Glomerular visceral epithelial cell (primary cell): ENCODE measurements around the gene NUDT16L1.

Experiments used
- DNase-seq: peaks from one replicate; pipeline ENCODE4 v3.0.0-alpha.2; 2016; ENCODE audit errors: extremely low spot score

Gene NUDT16L1

DNA sequence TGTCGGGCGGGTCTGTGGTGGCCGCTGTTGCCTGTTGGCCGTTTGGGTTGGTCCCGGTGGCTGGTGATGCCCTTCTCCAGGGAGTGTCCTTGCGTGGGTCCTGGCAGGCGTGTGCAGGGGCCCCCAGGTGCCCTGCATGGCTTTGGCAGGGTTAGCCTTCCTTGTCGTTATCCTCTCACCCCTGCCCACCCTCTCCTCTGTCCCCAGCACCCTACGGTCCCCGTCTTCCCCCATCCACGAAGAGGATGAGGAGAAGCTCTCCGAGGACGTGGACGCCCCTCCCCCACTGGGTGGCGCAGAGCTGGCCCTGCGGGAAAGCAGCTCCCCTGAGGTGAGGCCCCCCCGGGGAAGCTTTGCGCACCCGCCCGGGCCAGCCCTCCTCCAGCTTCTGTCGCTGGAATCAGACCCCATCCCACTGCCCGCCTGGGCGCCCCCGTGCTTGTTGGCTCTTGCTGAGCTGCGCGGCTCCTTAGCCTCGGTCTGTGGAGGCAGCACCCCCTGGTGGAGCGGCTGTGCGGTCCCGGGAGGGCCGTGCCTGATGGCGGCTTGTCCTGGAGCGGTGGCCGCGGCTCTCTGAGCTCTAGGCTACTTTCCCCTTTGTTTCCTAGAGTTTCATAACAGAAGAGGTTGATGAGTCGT lies 10.6 kb upstream of the NUDT16L1 start:
- peak; percentile 16 for DNase-seq

DNA sequence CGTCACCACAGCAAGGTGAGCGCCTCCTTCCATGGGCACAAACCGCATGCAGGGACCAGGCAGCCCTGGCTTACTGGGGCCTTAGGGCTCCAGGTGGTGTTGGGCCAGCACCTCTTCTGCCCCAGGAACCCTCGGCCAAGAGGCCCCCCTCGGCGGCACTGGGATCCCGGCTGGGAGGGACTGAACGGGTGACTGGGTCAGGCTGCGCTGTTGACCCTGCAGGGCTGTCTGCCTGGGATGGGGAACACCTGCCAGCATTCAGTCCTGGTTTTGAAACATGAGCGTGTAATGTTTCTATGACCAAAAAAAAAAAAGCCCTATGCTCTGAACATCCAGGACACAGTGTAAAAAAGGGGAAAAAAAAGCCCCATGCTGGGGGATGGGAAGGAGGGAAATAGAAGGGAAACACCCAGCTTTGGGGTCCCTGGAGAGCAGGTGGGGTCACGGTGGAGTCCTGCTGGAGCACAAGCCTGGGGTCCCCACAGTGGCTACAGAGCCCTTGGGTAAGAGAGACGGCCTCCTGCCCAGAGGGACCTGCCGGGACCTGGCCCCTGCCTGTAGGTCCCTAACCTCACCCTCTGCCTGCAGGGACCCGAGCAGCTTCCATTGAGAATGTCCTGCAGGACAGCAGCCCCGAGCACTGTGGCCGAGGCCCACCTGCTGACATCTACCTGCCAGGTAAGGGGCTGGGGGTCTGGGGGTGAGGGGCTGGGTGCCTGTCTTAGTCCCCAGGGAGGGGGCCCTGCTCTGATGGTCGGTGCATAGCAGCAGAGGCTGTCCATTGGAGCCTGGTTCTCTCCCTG lies 9.9 kb upstream of the NUDT16L1 start:
- no peak for DNase-seq

DNA sequence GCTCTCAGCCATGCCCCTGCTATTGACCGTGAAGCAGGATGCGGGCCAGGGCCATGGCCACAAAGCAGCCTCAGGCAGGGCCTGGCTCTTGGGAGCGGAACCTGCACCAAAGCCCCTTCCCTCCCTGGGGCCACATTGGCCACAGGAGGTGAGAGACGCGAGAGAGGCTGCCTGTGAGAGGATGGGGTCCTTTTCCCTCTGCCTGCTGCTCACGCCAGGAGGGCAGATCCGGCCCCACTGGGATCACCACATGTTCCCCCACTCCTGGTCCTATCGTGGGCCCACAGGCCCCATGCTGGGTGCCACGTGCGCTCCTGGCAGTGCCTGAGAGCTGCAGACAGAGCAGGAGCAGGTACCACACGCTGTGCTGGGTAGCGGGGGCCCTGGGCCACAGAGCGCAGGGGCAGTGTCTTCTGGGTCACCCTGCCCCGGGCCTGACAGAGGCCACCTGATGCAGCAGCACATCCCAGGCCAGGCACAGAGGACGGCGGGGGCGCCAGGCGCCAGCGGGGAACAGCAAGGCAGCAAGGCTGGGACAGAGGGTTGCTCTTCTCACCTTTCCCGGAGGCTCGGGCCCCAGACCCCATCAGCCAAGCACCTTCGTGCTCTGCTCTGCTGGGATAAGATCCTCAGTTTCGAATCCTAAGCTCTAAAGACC lies 9.2 kb upstream of the NUDT16L1 start:
- no peak for DNase-seq

DNA sequence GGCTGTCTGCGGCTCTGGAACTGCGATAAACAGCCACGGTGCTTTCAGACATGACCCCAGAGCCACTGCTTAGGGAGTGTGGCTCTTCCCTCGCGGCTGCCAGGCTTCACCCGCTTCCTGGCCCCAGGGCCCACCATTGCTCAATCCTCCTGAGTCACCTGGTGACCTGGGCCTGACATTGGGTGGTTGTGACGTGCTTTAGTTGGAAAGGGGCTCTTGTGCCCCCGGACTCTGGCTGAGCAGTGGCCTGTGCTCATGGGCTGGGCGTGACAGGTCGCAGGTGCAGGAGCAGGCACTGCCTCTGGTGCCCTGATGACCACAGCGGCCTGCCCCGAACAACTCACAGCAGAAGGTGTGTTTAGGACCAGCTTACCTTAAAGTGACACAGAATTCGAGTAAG lies 8.6 kb upstream of the NUDT16L1 start:
- DNase-seq = no peak

DNA sequence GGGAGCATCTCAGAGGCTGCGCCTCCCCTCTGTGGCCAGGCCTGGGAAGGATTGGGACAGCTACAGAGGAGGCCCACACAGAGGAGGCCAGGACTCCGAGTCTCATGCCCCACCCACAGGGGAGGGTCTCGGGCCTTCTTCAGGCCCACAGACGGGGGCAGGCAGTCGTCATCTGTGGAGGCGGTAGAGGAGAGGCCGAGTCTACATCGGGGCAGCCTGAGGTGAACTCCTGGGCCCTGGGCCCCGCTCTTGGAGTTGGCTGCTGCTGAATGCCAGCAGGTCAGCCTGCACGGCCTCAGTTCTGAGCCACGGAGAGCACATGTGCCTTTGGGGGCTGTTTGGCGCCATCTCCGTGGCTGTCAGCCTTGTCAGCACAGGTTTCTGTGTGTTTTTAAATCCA lies 8.1 kb upstream of the NUDT16L1 start:
- no peak for DNase-seq

DNA sequence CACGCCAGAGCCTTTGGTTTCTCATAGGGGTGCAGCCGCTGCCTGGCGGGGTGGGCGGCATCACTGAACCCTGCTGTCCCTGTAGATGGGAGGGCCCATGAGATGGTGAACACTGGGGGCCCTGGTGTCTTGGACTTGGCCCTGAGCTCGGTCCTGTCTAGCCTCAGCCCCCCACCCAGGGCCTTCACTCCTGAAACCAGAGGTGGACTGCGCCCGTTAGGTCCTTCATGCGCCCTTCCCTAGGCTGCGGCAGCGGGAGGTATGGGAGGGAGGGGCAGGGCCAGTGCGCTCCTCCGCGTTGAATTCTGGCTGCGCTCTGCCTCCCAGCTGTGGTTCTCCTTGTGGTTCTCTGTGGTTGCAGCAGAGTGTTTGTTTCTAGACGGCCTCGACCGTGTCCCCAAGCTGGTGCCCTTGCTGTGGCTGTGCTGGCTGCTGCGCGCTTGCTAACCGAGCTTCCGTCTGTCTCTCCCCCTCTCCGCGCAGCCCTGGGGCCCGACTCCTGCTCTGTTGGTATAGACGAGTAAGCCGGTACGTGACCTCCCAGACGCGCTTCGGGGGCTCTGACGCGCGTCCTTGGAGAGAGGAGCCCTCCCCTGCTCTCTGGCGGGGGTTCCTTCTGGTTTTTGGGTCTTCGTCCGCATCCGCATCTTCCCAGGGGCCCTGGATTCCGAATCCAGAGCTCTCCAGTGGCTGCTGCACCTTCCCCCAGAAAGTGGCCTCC lies 7.4 kb upstream of the NUDT16L1 start:
- no peak for DNase-seq

DNA sequence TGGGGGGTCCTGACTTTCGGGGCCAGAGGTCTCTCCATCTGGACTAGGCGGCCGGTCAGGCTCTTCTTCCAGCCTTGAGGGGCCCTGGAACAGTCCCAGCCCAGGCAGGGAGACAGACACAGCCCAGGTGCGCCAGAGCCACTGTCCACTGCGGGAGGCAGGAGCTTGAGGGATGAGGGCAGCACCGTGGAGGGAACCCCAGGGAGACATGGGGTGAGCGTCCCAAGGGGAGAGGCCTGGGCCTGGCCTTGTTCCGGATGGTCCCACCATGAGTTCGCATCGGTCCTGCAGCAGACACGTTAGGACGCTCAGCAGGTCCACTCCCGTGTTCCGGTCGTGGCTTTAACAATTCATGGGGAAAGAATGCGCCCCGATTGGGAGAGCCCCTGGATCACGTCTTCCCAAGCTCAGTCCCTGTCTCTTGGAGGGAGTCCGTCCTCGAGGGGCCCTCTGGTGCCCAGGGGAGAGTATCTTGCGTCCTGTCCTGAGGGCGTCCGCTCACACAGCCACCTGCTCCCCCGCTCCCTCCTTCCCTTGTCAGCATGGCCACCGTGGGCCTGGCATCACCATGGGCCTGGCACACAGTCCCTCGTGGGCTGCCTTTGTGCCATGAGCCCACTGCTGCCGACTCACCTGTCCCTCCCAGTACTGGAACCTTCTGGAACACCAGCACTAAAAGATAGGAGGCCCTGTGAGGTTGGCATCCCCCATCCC lies 6.7 kb upstream of the NUDT16L1 start:
- no peak for DNase-seq

DNA sequence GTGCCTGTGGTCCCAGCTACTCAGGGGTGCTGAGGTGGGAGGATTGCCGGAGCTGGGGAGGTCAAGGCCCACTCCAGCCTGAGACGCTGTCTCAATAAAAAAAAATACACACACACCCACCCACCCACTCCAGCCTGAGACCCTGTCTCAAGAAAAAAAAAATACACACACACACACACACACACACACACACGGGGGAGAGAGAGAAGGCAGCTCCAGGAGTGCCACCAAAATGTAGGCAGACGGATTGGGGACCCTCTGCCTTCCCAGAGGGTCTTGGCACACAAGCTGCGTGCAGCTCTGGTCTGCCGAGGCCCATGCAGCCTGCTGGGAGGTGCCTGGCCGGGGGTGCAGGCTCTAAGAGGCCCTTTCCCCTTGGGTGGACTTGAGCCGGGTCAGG lies 5.9 kb upstream of the NUDT16L1 start:
- no peak for DNase-seq

DNA sequence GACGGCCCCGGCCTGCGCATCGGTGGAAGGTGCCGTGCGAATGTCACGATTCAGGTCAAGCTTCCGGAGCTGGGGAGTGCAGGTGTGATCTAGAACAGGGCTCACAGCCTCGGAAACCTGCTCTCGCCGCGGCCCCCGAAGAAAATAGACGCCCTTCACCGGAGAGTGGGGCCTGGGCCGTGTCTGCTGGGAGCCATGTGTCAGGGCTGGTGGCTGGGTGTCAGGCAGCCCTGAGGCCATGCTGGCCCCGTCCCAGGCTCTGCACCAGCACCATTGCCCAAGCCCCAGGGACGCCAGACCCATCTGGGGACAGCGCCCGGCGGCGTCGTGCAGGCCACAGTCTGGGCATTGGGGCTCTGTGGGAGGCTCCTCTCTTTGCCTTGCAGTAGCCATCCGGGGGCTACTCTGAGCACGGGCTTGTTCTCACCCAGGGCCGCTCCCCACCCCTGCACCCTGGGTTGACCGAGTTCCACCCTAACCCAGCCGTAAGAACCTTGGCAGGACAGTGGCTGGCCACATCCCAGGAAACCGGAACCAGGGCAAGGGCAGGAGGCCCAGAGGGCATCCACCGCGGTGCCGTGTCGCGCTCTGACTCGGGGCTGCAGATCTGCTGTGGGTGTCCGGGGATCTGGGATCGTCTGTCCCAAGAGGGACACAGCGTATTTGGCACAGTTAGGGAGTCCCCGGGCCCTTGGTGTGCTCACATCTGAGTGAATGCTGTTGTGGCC lies 5.3 kb upstream of the NUDT16L1 start:
- no peak for DNase-seq

DNA sequence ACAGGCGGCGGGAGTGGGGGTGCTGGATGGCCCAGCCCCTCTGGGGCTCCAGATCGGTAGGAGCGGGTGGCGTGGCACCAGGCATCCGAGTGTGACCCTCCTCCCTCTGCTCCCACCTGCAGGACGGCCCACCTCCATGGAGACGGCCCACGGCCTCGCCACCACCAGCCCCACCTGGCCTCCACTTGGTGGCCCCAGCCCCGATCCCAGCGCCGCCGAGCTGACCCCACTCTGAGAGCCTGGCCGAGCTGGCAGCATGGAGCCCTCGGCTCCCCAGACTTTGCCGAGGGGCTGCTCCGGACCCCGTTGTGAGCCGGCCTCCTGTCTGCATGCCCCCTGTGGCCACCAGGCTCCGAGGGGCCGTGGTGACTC lies 4.7 kb upstream of the NUDT16L1 start:
- no peak for DNase-seq

DNA sequence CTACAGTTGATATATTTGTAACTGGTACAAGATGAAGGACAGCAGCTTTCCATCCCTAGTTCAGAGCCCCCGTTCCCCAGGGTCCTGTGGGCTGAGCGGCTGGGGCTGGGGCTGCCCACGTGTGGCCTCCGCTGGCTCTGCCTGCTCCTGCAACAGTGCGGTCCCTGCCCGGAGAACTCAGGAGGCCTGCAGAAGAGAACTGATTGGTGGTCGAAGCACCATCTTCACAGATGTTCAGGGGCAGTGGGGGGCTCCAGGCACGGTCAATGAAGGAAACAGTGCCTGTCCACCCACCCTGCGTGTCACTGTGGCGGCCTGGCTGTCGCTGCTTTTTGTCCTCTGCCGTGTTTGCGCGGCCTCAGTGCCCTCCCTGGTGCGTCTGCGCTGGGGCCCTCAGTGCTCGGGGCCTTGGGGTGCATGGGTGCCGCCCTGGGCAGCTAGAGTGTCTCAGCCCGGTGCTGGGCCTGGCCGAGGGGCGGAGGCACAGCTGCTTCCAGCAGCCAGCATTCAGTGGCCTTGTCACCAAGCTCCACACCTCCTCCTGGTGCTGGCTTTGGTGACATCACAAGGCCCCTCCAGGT lies 4.2 kb upstream of the NUDT16L1 start:
- DNase-seq = no peak

DNA sequence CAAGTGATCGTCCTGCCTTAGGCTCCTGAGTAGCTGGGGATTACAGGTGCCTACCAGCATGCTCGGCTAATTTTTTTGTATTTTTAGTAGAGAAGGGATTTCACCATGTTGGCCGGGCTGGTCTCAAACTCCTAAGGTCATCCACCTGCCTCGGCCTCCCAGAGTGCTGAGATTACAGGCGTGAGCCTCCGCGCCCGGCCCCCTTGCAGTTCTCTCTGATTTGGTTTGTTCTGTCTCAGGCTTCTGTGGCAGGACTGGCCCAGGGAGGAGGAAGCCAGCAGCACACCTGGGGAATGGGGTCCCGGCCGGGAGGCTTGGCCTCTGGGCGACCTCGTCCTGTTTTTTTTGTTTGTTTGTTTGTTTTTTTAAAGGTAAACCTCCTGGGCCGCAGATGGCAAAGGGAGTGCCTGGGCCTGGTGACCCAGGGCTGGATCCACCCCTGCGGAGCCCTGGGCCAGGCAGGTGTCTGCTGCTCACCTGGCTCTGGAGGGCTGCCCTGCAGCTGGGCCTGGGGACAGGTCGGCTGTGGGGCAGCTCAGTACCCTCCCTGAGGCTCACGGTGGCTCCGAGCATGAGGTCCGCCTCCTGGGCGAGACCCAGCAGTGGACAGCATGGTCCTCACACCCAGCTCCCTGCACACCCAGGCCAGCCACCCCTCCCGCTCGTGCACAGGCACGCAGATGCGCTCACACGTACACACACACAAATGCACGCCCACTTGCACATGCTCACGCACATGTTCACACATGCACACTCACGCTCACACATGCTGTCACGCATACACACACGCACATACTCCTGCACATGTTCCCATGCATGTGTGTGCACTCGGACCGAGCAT lies 3.3 kb upstream of the NUDT16L1 start:
- DNase-seq = no peak

DNA sequence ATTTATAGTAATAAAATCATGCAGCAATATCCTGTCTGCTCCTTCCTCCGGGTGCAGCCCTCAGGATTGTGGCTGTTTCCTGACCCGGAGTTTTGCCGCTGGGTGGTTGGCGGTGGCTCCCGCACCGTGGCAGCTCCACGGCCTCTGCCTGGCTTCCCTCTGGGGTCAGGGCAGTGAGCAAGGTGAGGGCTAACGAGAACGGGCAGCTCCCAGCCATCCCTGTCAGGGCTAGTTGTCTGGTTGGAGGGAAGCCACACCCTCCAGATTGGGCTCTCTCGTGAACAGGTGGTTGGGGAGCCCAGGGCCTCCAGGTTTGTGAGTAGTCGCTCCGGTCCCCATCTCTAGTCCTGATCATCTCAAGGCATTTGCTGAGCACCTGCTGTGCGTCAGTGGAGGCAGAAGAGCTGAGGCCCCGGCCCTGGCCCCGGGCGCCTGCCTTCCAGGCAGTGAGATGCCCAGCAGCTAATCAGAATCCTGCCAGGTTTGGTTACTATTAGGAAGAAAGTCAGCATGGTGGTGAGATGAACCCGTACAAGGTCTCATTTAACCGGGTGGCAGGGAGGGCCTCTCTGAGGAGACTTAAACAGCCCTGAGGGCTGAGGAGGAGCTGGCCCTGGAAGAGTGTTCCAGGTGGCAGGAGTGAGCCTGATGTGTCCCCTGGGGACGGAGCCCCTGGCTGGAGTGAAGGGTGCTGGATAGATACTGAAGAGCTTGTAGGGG lies 2.3 kb upstream of the NUDT16L1 start:
- DNase-seq = no peak

DNA sequence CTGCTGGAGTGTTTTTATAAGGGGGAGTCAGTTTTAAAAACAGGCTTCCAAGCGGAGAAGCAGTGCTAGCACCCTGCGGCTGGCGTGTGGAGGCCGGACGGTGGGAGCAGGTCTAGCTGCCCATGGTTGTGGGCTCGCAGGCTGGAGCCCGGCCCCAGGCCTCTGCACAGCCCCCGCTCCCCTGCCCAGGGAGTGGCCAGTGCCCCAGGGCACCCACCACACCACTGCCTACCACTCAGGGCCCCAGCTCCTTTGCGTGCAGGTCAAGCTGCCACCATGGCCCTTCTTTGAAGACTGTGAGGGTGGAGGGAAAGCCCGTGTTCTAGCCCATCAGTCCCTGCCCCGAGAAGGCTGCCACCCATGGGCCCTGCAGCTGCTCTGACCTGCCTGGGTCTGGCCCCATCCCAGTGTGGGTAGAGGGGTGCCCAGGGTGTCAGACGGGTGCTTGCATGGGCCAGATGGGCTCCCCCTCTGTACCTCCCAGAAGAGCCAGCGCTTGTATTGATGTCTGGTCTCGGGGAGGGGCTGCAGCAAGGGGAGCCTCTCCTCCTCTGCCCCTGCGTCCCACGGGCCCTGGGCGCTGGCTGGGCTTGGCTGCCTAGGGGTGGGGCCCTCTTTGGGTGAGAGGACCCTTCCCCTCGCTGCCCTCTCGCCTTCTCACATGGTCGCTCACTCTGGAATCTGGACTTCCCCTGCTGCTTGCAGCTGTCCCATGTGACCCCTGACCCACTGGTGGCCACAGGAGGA lies 1.5 kb upstream of the NUDT16L1 start:
- no peak for DNase-seq

DNA sequence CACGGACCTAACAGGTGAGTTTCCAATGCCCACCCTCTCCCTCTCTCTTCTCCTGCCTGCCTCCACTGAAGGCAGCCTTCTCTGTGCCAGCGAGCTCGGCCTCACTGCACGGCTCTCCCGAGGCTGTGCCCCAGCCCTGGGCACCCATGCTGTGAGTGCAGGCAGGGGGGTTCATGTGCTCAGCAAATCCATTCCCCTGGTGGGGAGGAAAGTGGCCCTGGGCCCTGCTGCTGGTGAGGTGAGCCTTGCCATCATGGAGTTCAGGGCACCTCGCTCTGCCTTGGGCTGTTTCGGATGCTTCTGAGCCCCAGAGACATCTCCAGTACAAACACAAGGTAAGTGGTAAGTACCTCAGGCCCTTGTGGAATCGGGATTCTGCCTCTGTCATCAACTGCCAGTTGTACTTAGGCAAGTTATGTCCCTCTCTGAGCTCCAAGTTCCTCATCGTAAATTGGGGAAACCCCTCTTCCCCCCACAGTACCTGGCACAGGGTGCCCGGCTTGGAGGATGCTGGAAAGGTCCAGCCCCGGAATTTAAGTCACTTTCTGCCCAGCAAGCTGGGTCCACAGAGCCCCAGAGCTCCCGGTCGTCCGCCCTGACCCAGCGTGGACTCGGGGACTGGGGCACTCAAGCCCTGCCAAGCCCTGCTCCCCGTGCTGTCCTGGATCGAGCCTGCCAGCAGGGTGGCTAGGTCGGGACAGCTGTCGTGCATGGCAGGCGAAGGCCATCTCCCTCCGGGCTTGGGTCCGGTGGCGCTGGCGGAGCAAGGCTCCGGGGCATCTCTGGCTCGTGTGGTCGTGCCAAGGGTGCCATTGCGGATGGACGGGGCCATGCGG lies 684 bp upstream of the NUDT16L1 start:
- no peak for DNase-seq

DNA sequence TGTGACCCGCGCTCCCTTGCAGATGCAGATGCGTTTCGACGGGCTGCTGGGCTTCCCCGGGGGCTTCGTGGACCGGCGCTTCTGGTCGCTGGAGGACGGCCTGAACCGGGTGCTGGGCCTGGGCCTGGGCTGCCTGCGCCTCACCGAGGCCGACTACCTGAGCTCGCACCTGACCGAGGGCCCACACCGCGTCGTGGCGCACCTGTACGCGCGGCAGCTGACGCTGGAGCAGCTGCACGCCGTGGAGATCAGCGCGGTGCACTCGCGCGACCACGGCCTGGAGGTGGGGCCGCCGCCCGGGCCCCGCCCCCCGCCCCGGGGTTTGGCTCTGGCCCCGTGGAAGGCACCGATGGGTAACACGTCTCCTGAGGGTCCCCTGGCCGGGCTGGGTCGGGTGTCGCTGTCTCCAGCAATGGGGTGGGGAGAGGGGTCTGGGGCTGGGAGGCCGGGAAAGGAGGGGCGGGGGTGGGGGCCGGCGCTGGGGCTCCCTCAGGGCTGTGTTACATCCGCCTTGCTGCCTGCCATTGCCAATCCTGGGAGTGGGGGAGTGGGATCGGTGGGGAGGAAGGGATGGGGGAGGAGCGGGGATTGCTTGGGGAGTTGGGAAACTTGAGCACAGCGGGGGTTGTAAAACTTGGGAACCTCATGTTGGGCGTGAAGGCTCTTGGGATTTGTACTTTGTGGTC lies 737 bp downstream of the NUDT16L1 start:
- DNase-seq = peak; percentile 35
